Stimulated activated CD8-positive, alpha-beta memory T cell treated with anti-CD3 and anti-CD28 coated beads, Interleukin-7, amount 100 ng/mL, for 4 hours (primary cell): Measurements from ENCODE around the gene SENP6.
"Not testable (repeated sequence)": the region's sequence is repeated elsewhere in the genome, so short reads cannot be mapped to it uniquely, and the experiment has no call there.

Experiments used
- DNase-seq, 2 donors: peaks; one replicate each; pipeline ENCODE4 v3.0.0-alpha.2; 2020; ENCODE audit warnings: low read depth in 2 of 2

The SENP6 gene, protein sequence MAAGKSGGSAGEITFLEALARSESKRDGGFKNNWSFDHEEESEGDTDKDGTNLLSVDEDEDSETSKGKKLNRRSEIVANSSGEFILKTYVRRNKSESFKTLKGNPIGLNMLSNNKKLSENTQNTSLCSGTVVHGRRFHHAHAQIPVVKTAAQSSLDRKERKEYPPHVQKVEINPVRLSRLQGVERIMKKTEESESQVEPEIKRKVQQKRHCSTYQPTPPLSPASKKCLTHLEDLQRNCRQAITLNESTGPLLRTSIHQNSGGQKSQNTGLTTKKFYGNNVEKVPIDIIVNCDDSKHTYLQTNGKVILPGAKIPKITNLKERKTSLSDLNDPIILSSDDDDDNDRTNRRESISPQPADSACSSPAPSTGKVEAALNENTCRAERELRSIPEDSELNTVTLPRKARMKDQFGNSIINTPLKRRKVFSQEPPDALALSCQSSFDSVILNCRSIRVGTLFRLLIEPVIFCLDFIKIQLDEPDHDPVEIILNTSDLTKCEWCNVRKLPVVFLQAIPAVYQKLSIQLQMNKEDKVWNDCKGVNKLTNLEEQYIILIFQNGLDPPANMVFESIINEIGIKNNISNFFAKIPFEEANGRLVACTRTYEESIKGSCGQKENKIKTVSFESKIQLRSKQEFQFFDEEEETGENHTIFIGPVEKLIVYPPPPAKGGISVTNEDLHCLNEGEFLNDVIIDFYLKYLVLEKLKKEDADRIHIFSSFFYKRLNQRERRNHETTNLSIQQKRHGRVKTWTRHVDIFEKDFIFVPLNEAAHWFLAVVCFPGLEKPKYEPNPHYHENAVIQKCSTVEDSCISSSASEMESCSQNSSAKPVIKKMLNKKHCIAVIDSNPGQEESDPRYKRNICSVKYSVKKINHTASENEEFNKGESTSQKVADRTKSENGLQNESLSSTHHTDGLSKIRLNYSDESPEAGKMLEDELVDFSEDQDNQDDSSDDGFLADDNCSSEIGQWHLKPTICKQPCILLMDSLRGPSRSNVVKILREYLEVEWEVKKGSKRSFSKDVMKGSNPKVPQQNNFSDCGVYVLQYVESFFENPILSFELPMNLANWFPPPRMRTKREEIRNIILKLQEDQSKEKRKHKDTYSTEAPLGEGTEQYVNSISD

DNA sequence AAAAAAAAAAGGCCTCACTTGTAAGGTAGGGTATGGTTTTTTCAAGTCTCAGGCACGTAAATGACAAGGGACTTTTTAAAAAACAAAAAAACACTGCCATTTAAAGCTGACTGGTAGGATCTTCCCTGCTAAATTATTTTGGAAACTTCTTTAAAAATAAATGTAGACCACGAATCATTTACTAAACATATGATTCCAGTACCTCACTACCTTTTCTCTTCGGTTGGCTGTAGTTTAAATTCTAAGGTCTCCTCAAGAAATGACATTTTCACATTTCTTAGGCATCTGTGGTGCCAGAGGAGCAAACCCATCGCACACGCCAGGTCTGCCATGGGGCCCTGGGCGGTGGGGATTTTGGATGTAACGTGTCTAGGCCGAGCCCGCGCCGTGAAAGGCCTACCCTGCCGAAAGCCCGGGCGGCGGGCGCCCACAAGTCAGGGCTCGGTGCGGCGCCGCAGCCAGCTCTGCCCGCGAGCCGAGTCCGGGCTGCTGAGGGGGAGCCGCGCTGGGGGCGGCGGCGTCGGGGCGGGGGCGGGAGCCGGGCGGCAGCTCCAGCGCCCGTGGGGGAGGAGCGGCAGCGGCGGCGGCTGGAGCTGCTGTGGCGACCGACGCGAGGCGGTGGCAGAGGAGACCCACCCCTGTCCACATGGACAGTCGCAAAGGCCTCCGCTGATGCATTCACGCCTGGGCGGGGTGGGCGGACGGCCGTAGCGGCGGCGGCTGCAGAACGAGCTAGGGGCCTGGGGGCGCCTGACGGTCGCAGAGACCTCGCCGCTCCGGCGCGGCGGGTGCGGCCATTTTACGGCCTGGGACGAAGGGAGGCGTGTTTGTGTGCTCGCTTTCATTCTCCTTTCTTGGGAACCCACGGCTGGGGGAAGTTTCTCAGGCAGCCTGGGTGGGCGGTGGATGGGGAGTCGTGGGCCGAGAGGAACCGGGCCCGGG lies at the start of gene SENP6:
Gene SENP6 (plus strand): TSS at position 577 of the 942 bp plus-strand sequence. CDS start 645 bp downstream, outside the sequence.
- DNase-seq: peak; percentile 51 to 77

DNA sequence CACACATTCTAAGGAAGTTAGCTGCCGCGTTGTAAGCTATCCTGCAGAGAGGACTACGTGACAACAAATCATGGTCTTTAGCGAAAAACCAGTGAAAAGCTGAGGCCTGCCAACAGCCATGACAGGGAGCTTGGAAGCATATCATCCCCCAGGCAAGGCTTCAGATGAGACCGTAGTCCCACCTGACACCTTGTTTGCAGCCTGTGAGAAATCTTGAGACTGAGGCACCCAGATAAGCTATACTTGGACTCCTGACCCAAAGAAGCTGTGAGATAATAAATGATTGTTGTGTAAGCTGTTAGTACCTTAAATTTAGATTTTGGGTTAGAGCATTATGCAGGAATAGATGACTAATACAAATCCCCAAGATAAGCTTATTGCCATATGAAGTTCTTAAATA lies 45.4 kb upstream of the SENP6 start:
- no peak for DNase-seq

DNA sequence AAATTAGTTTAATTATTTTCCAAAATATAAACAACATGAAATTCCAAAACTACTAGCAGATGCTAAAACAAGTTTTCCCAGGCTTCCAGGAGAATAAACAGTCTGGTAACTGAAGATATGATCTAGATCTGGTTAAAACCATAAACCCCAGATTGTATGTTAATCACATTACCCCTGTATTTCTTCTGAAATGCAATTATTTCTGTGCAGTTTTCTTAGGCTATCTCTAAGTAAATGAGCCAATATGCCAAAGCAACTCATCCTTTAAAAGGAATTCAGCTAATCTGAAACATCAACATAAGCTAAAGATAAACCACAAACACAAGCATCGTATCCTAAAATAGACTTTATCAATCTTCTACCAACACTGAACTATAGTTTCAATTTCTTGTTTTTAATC lies 44.6 kb upstream of the SENP6 start:
- DNase-seq: no peak

DNA sequence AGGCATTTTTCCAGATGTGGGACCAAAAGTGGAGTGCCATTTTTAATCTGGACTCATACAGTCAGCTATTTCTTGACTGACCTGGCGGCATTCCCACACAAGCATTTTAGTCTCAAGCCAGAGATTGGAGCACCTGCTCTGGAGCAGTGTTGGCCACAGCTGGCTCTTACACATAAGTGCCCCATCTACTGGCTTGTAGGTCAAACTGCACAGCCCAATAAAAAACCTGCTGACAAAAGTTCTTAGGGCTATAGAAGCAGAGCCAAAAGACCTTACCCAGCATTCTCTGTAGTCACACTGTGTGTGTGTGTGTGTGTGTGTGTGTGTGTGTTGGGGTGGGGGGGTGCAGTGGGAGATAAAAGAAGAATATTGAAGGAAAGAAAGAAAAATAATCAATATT lies 38.6 kb upstream of the SENP6 start:
- DNase-seq: no peak

DNA sequence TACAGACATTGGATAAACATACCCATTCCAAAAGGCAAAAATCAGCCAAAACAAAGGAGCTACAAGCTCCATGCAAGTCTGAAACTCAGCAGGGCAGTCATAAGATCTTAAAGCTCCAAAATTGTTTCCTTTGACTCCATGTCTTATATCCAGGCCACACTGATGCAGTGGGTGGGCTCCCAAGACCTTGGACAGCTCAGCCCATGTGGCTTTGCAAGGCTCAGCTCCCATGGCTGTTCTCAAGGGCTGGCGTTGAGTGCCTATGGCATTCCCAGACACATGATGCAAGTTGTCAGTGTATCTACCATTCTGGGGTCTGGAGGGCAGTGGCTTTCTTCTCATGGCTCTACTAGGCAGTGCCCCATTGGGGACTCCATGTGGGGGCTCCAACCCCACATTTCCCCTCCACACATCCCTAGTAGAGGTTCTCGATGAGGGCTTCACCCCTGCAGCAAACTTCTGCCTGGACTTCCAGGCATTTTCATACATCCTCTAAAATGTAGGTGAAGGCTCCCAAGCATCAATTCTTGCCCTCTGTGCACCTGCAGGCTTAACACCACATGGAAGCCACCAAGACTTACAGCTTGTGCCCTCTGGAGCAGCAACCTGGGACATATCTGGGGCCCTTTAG lies 35.4 kb upstream of the SENP6 start:
- no peak for DNase-seq

DNA sequence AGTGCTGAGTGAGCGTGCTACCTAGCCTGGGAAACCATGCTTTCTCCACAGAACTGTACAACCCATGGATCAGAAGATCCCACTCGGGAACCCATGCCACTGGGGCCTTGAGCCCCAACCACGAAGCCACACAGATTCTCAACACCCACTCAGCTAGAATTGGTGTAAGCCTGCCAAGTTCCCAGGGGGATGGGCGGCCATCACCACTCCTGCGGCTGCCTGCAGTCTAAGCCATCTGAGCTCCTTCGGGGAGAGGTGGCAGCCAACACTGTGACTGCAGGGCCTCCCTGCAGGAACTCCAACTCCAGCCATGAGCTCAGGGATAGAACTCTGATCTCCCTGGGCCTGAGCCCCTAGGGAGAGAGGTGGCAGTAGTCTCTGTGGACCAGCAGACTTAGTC lies 33.6 kb upstream of the SENP6 start:
- no peak for DNase-seq

DNA sequence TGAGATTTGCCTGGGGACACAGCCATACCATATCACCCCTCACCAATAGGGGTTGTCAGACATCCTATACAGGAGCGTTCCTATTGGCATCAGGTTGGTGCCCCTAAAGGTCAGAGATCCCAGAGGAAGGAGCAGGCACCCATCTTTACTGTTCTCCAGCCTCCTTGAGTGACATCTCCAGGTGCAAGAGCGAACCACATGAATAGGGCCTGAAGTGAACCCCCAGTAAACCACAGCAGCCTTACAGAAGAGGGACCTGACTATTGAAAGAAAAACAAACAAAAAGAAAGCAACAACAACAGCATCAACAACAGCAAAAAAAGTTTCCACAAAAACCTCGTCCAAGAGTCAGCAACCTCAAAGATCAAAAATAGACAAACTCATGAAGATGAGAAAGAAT lies 32.7 kb upstream of the SENP6 start:
- no peak for DNase-seq

DNA sequence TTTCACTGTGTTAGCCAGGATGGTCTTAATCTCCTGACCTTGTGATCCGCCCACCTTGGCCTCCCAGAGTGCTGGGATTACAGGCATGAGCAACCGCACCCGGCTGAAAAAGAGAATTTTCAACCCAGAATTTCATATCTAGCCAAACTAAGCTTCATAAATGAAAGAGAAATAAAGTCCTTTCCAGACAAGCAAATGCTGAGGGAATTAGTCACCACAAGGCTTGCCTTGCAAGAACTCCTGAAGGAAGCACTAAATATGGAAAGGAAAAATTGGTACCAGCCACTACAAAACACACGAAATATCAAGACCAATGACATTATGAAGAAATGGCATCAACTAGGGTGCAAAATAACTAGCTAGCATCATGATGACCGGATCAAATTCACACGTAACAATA lies 31.0 kb upstream of the SENP6 start:
- not testable (repeated sequence) for DNase-seq

DNA sequence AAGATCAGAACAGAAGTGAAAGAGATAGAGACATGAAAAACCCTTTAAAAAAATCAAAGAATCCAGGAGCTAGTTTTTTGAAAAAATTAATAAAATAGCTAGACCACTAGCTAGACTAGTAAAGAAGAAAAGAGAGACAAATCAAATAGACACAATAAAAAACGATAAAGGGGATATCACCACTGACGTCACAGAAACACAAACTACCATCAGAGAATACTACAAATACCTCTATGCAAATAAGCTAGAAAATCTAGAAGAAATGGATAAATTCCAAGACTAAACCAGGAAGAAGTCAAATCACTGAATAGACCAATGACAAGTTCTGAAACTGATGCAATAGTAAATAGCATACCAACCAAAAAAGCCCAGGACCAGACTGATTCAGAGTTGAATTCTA lies 29.6 kb upstream of the SENP6 start:
- DNase-seq: no peak

DNA sequence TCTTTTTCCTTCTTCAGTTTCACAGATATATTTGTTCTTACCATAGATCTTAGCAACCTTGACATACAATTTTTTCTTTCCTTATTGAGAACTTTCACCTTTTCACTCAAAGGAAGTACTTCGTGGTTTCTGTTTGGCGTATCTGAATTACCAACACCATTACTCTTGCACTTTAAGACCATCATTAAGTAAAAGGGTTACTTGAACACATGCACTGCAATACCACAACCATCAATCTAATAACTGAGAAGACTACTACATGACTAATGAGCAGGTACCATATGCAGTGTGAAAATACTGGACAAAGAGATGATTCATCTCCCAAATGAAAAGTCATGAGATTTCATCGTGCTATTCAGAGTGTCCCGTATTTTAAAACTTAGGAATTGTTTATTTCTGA lies 21.7 kb upstream of the SENP6 start:
- no peak for DNase-seq

DNA sequence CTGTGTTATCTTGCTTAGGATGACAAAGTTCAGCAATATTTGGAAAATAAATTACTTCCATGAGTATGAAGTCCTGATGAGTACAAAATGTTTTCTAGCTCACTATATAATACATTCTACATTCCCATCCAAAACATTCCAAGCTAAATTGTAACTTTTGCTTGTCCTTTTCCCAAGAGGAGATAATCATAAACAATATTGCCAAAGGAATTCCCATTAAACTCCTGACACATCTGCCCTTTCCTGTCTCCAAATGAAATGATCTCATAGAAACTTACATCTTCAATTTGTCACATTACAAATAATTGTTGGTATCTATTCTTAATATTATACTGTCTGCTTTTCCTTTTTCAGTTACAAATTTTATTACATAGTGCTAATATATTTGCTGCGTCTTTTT lies 20.4 kb upstream of the SENP6 start:
- DNase-seq: no peak

DNA sequence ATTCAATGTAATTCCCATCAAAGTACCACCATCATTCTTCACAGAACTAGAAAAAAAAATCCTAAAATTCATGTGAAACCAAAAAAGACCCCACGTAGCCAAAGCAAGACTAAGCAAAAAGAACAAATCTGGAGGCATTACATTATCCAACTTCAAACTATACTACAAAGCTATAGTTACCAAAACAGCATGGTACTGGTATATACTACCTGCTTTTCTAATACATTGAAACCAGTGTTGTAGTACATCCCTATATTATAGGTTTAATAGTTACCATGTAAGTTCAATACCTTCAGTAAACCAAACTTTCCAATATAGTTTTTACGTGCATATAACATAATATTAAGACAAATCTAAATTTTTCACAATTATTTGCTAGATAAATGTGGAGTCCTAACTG lies 17.1 kb upstream of the SENP6 start:
- DNase-seq: not testable (repeated sequence)

DNA sequence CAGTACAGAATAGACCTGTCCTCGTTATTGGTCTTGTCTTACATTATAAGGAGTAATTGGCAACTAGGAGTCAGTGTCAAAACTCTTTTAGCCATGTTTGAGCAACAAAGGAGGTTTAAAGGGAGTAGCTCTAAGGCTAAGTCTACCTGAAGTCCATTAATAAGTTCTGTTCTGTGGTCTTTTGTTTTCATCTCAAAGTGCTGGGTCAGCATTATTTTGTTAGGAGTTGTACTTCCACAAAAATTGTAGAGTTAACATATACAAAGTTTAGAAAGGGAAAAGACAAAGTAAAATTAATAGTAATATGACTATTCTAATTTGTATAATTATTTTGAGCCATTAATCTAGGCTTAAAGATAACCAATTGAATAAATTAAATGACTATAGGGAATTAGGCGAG lies 12.7 kb upstream of the SENP6 start:
- no peak for DNase-seq

DNA sequence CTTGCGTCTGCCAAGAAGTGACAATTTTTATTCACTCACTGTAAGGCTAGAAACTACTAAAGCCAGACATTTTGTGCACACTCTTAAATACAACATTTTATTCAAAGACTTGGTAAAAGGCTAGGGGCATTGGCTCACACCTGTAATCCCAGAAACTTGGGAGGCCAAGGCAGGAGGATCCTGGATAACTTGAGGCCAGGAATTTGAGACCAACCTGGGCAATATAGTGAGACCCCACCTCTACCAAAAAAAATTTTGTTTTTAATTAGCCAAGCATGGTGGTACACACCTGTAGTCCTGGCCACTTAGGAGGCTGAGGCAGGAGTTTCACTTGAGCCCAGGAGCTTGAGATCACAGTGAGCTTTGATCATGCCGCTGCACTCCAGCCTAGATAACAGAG lies 11.3 kb upstream of the SENP6 start:
- no peak for DNase-seq

DNA sequence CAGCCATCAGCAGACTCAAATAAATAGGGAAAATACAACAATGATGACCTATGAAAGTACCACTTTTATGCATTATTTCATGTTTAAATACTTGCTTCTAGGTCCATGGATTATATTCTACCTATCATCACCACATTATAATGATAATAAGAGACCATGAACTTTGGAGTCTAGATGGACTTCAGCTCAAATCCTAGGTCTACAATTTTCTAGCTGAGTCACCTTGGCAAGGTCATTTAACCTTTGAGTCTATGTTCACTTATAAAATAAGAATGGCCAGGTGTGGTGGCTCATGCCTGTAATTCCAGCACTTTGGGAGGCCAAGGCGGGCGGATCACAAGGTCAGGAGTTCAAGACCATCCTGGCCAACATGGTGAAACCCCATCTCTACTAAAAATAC lies 5.3 kb upstream of the SENP6 start:
- DNase-seq: not testable (repeated sequence)

DNA sequence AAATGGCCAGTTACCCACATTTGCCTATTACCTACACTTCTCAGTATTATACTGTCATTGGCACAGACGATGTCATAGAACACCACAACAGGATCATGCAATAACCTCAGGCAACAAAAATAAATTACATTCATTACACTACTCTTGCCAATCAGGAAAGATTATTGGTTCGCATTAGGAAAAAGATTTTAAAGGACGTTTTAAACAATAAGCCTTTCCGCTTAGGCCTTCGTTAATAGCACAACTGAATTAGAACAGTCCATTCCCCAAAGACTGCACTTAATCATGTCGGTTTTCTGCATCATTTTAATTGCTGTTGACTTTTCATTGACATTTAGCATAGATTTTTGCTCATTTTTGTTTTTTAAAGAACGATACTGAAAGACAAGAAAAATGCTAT lies 912 bp upstream of the SENP6 start:
- DNase-seq: no peak

DNA sequence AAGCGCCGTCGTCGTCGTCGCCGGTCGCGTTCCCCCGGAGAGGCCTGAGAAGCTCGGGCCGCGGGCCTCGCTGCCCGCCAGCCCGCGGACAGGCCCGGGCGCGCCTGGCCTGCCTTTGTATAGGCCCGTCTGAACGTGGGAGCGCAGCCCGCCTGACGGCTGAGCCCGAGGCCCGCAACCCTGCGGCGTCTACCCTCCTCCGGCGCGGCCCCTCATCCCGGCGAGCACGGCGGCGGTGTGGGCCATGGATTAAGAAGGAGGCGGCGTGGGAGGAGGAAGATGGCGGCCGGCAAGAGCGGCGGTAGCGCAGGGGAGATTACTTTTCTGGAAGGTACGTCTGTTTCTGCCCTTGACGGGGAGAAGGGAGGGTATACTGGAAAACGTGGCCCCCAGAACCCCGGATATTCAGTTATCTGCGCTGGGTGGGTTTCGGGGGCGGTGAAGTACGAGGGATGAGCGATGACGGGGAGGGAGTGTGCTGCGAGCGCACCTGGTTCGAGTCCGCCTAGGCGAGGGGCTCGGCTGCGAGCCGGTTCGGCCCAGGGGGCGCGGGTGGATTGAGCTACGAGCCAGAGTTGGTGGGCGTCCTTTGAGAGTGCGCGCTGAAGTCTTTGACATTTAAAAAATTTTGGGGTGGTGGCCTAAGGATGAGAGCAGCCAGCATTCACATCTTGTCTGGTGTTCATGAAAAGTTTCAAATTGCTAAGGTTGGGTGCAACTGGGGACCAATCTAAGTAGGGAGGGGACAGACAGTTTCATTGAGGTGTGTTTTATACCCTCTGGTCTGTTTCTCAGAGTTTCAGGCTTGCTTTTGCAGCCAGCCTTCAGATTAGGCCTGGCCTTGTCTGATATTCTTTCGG lies 796 bp downstream of the SENP6 start:
- peak; percentile 21 to 55 for DNase-seq

DNA sequence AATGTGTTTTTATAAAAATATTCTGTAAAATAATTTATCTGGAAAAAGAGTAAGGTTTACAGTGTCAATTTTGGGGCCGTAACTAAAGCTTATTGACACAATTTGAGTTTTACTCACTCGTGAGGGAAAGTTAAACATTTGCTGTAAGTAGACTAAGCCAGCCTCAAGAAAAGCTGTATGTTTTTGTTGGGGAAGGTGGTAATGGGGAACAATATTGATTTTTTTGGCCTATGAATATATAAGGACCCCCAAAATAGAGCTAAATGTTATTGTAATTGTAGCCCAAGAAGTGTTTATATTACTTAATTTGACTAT lies 1.4 kb downstream of the SENP6 start:
- DNase-seq: no peak

DNA sequence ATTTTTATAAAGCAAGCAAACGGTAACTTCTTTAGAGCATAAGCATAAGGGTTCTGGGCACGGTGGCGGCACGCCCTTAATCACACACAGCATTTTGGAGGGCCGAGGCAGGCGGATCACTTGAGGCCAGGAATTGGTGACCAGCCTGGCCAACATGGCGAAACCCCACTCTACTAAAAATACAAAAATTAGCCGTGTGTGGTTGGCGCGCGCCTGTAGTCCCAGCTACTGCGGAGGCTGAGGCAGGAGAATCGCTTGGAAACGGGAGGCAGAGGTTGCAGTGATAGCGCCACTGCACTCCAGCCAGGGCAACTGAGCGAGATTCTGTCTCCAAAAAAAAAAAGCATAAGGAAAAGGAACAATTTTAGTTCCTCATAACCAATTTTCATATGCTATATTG lies 2.6 kb downstream of the SENP6 start:
- DNase-seq: no peak

DNA sequence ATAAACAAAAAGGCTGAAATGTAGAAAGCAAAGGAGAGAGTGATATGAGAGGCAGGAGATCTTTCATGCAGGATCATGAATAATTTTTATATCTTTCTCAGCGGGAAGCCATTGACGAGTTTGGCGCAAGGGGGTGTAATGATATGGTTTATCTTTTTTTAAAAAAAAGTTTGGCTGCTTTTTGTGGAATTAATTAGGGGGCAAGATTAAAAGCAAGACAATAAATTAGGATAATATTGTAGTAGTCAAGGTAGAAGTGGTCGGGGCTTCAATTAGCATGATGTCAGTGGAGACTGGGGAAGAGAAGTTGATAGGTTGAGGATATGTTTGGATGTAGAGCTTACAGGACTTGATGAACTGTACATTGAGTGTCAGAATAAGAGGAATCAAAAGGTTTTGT lies 4.0 kb downstream of the SENP6 start:
- no peak for DNase-seq
